A673 (cell line): ENCODE data around the gene MPRIP.

Experiments used
- EZH2 ChIP-seq: fragments of 200-600 bp; sonication (generic); IDR thresholded peaks from 2 replicates; pipeline ENCODE4 v1.6.1; 2017; ENCODE audit warnings: borderline replicate concordance, low read depth, mild to moderate bottlenecking, mixed read lengths, antibody characterized with exemption, low read length; ENCODE audit not compliant: poor library complexity, severe bottlenecking
- TF ChIP-seq, protein P1 (sequence below): fragments of 300-800, 200-600 bp; sonication (generic); conservative IDR thresholded peaks from 2 replicates; pipeline ENCODE4 v1.5.1; 2017; ENCODE audit warnings: low read depth, mild to moderate bottlenecking, antibody characterized with exemption, low read length, moderate library complexity, mixed read lengths

DNA sequence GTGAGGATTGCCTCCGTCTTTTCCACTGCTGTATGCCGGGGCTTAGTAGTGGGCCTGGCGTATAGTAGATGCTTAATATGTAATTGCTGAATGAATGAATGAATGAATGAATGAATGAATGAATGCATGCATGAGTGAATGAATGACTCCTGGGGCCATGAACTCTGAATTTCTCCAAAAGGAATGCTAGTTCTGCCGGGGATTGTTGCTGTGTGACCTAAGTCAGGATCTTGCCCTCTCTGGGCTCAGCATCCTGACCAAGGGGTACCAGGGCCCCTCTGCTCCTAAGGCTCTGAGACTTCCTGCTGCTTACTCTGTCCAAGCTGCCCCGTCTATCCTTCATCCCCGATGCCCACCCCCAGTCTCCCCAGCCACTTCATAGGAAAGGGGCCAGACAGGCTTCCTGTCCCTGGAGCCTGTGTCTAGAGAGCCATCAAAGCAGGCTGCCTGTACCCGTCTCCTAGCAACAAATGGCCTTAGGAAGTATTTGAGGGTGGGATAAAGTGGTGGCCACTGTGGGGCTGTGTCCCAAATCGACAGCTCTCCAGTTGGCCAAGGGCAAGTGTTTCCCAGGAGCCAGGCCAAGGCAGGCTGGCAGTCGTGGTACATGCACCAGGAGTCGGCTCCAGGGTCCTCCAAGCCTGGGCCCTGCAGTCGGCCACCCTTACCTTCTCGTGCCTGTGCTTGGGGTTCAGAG is 11.6 kb upstream of the MPRIP start:
- TF ChIP-seq, protein P1, sequence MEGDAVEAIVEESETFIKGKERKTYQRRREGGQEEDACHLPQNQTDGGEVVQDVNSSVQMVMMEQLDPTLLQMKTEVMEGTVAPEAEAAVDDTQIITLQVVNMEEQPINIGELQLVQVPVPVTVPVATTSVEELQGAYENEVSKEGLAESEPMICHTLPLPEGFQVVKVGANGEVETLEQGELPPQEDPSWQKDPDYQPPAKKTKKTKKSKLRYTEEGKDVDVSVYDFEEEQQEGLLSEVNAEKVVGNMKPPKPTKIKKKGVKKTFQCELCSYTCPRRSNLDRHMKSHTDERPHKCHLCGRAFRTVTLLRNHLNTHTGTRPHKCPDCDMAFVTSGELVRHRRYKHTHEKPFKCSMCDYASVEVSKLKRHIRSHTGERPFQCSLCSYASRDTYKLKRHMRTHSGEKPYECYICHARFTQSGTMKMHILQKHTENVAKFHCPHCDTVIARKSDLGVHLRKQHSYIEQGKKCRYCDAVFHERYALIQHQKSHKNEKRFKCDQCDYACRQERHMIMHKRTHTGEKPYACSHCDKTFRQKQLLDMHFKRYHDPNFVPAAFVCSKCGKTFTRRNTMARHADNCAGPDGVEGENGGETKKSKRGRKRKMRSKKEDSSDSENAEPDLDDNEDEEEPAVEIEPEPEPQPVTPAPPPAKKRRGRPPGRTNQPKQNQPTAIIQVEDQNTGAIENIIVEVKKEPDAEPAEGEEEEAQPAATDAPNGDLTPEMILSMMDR, result no peak
- TF ChIP-seq EZH2, result no peak
